ENCODE results near the gene BCKDHB. TPM values are rescaled to one million over a fixed set of nuclear protein-coding genes. Genes with fewer than 3 reads are reported as not detected.

Gene BCKDHB
- total and polyA plus RNA-seq, 2 donors (not counting 1 experiment from before 2014, with no cell fraction given), result 9.6 to 20.1 TPM

GRCh38 chr6:80272988-80273387, 166.5 kb downstream of the BCKDHB start:
- Mint-ChIP-seq H3K27me3 (no peaks in the 10 kb centered on the region), H3K27ac (no peak overlapping the region), H3K9me3 (ENCODE audit: insufficient read depth) (peaks cover 3% of the 10 kb centered on the region), H3K4me1 (no peaks in the 10 kb centered on the region), H3K4me3 (no peak overlapping the region)
- ChIA-PET CTCF (no interaction called here), POLR2A (no interaction called here)
- H3K79me2 ChIP-seq (ENCODE audit: control insufficient read depth, insufficient read depth, low read length), result no peaks in the 10 kb centered on the region
- H3K4me1 ChIP-seq (ENCODE audit: control insufficient read depth in 2 of 2, insufficient read depth in 2 of 2, low read length in 2 of 2), result no peaks in the 10 kb centered on the region
- H3K4me3 ChIP-seq (ENCODE audit: control extremely low read depth in 1 of 5, extremely low read depth in 1 of 5, insufficient read depth in 1 of 5, low read depth in 2 of 5, low read length in 4 of 5), result no peak overlapping the region
- TF ChIP-seq EZH2 (IDR thresholded peaks at IDR 0.05; ENCODE audit: borderline replicate concordance, insufficient read depth, low read depth, low read length, poor library complexity, severe bottlenecking), result no peak
- TF ChIP-seq CTCF (IDR thresholded peaks at IDR 0.05), result no peak
- no peaks in the 10 kb centered on the region for H3K9me3 ChIP-seq (ENCODE audit: control extremely low read depth in 1 of 3, control insufficient read depth in 2 of 3, insufficient read depth in 1 of 3, low read length in 2 of 3)
- ATAC-seq (ENCODE audit: low read depth), result no peak
- no peak overlapping the region for H3K4me2 ChIP-seq (replicated peaks; ENCODE audit: low read depth, low read length, poor library complexity, severe bottlenecking)
- DNase-seq, result no peak
- no peaks in the 10 kb centered on the region for H3K36me3 ChIP-seq (replicated peaks in 1 of 2; ENCODE audit: control extremely low read depth in 1 of 2, control insufficient read depth in 1 of 2, extremely low read depth in 1 of 2, insufficient read depth in 2 of 2, low read length in 1 of 2)
- intact Hi-C loops (cut with micrococcal nuclease), result no loop called here
- no peaks in the 10 kb centered on the region for H4K20me1 ChIP-seq (ENCODE audit: control insufficient read depth, insufficient read depth, low read length, poor library complexity, severe bottlenecking)
- no CpG with 5 or more reads among the region's 4 CpGs for WGBS (ENCODE audit: insufficient coverage)
- H3K9ac ChIP-seq (ENCODE audit: low read length), result no peak overlapping the region
- no peak overlapping the region for H3K27ac ChIP-seq (ENCODE audit: low read length in 2 of 2)
- H3K27me3 ChIP-seq (replicated peaks in 1 of 4; ENCODE audit: control extremely low read depth in 1 of 4, control insufficient read depth in 3 of 4, insufficient read depth in 4 of 4, low read length in 3 of 4), result no peaks in the 10 kb centered on the region
- no peak overlapping the region for H2AFZ ChIP-seq (ENCODE audit: insufficient read depth, low read depth, low read length, poor library complexity, severe bottlenecking)

- no peak overlapping the region for H3K27ac Mint-ChIP-seq
- DNase-seq (no peak), ATAC-seq (ENCODE audit: low read depth) (no peak)
- no peaks in the 10 kb centered on the region for H3K4me1 Mint-ChIP-seq
- POLR2A ChIA-PET, result no interaction called here
- CTCF ChIA-PET, result interaction anchor here (0.7 kb wide), 1 partner anchor 1619 kb away, joined by 3 read pairs; no protein-coding TSS in a partner anchor
- H3K27ac ChIP-seq (ENCODE audit: low read length in 2 of 2), result no peak overlapping the region
- no peaks in the 10 kb centered on the region for H3K9me3 ChIP-seq (ENCODE audit: control extremely low read depth in 1 of 3, control insufficient read depth in 2 of 3, insufficient read depth in 1 of 3, low read length in 2 of 3)
- no peaks in the 10 kb centered on the region for H3K36me3 ChIP-seq (replicated peaks in 1 of 2; ENCODE audit: control extremely low read depth in 1 of 2, control insufficient read depth in 1 of 2, extremely low read depth in 1 of 2, insufficient read depth in 2 of 2, low read length in 1 of 2)
- no peak overlapping the region for H3K9ac ChIP-seq (ENCODE audit: low read length)
- H3K79me2 ChIP-seq (ENCODE audit: control insufficient read depth, insufficient read depth, low read length), result no peaks in the 10 kb centered on the region
- no peak overlapping the region for H3K4me2 ChIP-seq (replicated peaks; ENCODE audit: low read depth, low read length, poor library complexity, severe bottlenecking)
- no peak overlapping the region for H3K4me3 Mint-ChIP-seq
- TF ChIP-seq CTCF (IDR thresholded peaks at IDR 0.05) (no peak), EZH2 (IDR thresholded peaks at IDR 0.05; ENCODE audit: borderline replicate concordance, insufficient read depth, low read depth, low read length, poor library complexity, severe bottlenecking) (no peak)
- H3K9me3 Mint-ChIP-seq (ENCODE audit: insufficient read depth), result no peaks in the 10 kb centered on the region
- intact Hi-C loops (cut with micrococcal nuclease), result no loop called here
- no peaks in the 10 kb centered on the region for H3K4me1 ChIP-seq (ENCODE audit: control insufficient read depth in 2 of 2, insufficient read depth in 2 of 2, low read length in 2 of 2)
- H3K27me3 Mint-ChIP-seq, result no peaks in the 10 kb centered on the region
- no CpG with 5 or more reads among the region's 2 CpGs for WGBS (ENCODE audit: insufficient coverage)
- H4K20me1 ChIP-seq (ENCODE audit: control insufficient read depth, insufficient read depth, low read length, poor library complexity, severe bottlenecking), result no peaks in the 10 kb centered on the region
- H3K27me3 ChIP-seq (replicated peaks in 1 of 4; ENCODE audit: control extremely low read depth in 1 of 4, control insufficient read depth in 3 of 4, insufficient read depth in 4 of 4, low read length in 3 of 4), result no peaks in the 10 kb centered on the region
- H3K4me3 ChIP-seq (ENCODE audit: control extremely low read depth in 1 of 5, extremely low read depth in 1 of 5, insufficient read depth in 1 of 5, low read depth in 2 of 5, low read length in 4 of 5), result no peak overlapping the region
- no peak overlapping the region for H2AFZ ChIP-seq (ENCODE audit: insufficient read depth, low read depth, low read length, poor library complexity, severe bottlenecking)
Measured at GRCh38 chr6:80276861-80277260, 170.4 kb downstream of the BCKDHB start.

Measured in B cell (primary cell).